GM19324 (cell line): Measurements from ENCODE around the gene CLMP.
"Not testable (repeated sequence)": the region's sequence is repeated elsewhere in the genome, so short reads cannot be mapped to it uniquely, and the experiment has no call there.

Experiments used
- ATAC-seq: cut with Tn5 transposase; IDR thresholded peaks from one replicate; pipeline ENCODE4 v1.9.1; 2021; ENCODE audit warnings: mild to moderate bottlenecking, moderate library complexity; ENCODE audit not compliant: unreplicated experiment, low FRiP score

Gene CLMP

DNA sequence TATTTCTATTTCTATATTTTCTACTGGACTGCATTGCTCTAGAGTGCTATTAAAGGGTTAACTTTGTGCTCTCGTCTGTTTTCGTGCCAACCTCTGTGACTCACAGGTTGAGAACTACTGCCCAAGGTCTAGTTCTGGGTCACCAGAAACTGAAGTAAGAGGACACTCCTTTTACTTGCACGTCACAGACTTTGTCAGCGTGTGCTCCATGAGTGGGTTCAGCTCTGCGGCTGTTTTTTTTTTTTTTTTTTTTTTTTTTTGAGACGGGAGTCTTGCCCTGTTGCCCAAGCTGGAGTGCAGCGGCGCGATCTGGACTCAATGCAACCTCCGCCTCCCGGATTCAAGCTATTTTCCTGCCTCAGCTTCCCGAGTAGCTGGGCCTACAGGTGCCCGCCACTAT lies 49.8 kb downstream of the CLMP start:
- no peak for ATAC-seq

DNA sequence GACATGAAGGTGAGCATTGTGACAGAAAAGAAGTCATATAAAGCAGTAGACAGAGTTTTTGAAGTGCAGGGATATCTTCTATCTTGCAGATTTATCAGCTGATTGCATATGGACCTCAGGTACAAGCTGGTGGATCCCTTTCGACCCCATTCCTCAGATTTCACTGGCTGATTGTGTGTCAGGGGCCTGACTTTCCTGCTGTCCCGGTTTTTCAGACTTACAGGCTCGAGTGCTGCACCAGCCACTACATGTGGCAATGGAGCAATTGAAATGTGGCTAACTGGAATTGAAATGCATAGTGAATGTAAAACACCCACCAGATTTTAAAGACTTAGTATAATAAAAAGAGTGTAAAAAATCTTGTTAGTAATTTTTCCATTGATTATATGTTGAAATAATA lies 50.3 kb downstream of the CLMP start:
- ATAC-seq: no peak

DNA sequence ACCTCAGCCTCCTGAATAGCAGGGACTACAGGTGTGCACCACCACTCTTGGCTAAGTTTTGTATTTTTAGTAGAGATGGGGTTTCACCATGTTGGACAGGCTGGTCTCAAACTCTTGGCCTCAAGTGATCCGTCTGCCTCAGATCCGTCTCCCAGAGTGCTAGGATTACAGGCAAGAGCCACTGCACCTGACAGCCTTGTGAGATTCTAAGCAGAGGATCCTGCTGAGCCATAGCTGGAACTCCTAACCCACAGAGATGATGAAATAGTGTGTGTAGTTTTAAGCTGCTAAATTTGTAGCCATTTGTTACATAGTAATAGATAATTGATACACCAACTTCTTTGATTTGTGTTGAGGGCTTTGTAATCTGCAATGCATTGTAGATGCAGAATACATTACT lies 51.1 kb downstream of the CLMP start:
- no peak for ATAC-seq

DNA sequence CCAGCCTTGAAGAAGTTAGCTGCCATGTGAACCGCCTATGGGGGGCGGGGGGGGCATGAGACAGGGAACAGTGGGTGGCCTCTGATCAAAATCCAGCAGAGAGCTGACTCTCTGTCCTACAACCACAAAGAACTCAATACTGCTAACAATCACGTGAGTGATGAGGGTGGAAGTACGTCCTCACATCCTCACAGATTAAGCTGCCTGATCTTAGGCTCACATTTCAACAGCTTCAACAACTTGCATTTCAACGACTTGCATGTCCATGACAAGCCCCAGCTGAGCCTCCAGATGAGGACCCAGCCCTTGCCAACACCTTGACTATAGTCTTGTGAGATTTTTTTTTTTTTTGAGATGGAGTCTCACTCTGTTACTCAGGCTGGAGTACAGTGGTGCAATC lies 51.6 kb downstream of the CLMP start:
- ATAC-seq: no peak

DNA sequence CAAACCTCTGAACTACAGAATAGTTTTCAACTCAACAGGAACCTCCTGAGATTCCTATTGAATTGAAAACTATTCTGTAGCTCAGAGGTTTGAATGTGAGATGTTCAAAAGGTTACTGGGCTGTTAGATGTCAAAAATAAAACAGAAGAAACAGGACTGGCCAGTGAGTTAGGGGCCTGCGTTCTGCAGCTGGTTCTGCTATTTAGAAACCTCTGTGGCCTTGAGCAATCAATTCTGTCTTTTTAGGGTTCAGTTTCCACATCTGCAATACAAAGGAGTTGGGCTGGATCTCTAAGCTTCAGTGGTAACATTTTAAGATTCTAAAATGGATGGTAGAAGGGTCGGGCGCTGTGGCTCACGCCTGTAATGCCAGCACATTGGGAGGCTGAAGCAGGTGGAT lies 55.8 kb downstream of the CLMP start:
- no peak for ATAC-seq

DNA sequence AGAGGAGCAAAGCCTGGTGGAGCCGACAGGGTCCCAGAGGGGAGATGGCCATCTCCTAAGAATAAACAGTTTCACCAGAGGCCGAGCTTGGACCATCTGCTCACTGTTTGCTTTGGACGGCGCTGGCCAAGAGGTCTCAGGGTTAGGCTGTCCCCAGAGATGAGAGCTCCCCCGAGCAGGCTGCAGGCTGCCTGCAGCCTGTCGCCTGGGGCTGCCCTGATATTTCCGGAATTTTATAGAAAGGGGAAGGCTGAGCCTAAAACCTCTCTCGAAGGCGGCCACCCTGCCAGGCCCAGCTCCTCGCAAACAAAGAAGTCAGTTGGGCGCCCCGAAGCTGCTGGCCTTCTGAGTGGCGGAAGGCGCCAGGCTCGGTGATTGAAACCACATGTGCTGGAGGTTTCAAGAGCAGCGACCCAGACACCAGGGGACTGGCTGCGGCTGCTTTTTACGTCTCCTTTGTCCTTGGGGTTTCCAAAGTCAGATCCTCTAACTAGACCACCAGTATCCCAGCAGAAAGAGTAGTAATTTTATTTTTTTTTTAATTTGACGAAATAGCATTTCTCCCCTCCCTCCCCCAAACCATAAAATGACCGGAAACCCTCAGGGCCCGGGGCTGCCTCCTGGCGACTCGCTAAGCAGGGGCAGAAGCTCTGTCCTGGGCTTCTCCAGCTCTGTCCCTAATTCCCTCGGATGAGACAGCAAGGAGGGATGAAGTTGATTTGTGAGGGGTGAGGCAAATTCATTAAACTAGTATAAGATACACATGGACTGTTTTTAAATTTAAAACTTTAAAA lies 57.4 kb downstream of the CLMP start:
- no peak for ATAC-seq

DNA sequence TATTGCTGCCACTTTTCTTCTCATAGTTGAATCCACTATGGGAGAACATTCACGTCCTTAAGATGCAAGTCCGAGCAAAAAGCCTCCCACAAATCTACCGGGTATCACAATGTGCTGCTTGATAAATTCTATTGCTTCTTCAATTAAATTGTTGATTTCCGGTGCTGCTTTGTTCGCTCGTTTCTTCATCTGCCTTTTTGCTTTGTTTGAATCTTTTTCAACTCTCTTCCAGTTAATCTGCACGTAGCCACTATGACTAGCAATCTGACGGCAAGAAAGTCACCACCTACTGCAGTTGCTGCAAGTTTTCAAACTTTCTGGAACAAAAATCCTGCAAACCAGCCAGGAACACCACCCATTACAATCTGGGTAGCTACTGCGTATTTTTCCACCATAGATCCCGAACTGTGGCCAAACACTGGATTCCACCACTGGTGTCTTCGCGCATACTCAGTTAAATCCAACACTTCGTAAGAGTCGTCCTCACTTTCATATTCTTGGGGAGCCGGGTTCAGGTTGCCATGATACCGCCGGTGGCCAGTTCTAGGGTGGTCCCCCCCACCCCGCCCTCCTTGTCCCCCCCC lies 59.1 kb downstream of the CLMP start:
- ATAC-seq: no peak

DNA sequence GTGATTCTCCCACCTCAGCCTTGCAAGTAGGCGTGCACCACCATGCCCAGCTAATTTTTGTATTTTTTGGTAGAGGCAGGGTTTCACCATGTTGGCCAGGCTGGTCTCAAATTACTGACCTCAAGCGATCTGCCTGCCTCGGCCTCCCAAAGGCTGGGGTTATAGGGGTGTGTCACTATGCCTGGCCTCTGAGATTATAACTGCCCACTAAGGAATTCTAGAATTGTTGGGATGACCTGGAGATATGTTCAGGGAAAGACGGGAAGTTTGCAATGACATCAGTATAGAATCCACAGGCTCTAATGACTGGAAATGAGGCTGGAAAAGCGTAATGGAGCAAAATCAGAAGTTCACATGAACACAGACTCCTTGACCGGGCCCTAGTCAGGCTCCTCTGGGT lies 62.2 kb downstream of the CLMP start:
- ATAC-seq: no peak

DNA sequence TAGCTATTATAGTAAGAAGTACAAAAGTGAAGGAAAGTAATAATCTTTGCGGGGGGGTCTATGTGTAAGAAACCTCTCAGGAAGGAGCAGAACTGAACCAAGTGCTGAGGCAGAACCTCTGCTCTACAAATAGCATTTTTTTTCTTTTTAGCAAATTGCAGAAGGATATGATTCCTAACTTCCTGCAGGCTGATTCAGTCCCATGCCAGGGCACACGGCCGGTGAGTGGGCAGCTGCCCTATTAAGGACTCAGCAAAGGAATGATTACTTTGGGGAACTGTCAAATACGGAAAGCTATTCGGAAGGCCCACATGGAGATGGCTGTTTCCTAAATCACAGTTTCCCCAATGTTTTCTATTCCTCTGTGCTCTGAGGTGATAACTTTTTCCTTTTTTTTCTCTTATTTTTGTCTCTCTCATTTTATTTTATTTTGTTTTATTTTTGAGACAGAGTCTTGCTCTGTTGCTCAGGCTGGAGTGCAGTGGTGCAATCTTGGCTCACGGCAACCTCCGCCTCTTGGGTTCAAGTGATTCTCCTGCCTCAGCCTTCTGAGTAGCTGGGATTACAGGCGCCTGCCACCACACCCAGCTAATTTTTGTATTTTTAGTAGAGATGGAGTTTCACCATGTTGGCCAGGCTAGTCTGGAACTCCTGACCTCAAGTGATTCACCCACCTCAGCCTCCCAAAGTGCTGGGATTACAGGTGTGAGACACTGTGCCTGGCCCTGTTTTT lies 62.8 kb downstream of the CLMP start:
- not testable (repeated sequence) for ATAC-seq

DNA sequence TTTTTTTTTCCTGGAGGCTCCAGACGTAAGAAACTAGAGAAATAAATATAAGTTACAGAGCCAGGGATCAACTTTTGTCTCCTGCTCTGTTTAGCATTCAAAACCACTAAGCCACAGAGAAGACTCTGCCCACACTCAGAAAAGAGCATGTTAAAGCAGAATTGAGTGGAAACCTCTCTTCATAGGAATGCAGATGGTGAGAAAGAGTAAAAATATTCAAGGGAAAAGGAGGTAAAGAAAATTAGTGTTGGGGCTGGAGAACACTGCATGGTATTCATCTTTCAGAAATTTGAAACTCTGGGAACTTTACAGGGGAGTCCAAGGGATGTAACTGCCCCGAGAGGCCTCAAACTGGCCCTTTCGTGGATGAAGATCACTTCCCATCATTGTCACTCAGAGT lies 65.1 kb downstream of the CLMP start:
- no peak for ATAC-seq

DNA sequence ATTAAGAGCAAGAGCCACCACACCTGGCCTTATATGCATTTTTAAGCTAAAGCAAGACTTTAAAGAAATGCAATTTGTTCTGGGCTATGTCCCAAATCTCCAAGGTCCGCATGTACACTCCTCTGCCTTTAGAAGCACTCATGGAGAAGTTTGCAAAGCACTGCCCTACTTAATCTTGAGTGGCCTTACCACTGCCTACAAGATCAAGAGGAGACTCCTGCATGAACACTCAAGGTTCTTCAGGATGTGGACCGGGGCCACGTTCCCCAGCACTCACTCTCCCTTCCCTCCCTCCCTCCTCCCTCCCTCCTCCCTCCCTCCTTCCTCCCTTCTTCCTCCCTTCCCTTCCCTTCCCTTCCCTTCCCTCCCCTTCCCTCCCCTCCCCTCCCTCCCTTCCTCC lies 69.9 kb downstream of the CLMP start:
- ATAC-seq: no peak

DNA sequence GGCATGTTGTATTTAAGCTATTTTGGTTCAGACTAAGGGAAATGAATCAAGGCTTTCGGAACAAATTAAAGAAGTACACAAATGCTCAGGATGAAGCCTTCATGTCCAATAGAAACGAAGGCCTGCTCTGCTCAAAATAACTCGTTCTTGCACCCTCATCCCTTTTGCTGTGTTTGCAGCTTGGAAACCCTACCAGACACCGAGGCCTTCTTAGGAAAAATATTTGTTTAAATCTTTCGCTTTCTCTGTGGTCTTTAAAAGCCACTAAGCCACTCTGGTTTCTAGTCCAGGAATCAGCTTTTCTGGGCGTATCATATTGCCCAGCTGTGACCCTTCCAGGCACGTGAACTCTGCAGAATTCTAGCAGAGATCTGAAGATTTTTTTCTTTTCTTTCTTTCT lies 72.2 kb downstream of the CLMP start:
- ATAC-seq: no peak

DNA sequence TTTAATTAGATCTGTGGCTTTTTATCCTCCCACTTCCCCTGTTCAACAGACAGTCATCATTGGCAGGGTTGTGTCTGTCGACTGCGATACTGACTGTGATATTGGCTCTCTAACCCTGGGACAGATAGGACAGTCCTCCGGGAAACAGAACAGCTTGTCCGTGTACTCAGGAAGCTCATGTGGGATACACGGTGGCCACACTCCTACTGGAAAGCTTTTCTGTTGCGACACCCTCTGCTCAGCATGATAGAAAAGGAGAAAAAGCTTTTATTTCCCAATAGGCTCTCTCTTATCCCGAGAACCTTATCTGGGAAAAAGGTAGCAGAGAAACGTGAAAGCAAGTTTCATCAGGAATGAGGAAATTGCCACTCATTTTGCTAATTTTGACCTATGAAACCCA lies 72.7 kb downstream of the CLMP start:
- ATAC-seq: no peak

DNA sequence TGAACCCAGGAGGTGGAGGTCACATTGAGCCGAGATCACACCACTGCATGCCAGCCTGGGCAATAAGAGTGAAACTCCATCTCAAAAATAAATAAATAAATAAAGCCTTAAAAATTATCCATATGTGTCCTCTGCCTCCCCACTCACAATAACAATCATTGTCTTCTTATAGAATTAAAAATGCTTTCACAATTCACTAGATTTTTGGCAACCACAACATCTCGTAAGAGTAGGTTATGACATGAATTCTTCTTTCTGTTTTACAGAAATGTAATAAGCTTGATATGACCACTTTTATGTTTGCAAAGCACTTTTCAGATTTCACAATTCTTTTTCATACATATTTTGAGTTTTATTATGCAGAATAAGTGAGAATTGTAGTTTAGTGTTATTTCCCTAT lies 78.6 kb downstream of the CLMP start:
- ATAC-seq: no peak

DNA sequence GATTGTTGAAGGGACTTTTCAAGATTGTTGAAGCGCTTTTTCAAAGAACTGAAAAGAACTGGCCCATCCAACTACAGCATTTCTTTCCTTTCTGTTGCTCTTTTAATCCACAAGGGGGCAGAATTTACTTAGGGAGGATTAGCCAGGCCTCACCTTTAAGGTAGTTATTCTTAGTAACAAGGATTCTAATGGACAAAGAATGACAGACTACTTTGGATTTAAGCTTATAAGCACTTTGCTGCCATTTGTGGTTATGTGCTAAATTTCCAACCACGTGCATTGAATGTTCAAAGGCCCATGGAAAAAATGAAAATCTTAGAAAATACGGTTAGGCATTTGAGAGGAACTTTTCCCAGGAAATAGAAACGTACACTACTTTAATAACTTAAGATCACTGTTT lies 83.6 kb downstream of the CLMP start:
- no peak for ATAC-seq

DNA sequence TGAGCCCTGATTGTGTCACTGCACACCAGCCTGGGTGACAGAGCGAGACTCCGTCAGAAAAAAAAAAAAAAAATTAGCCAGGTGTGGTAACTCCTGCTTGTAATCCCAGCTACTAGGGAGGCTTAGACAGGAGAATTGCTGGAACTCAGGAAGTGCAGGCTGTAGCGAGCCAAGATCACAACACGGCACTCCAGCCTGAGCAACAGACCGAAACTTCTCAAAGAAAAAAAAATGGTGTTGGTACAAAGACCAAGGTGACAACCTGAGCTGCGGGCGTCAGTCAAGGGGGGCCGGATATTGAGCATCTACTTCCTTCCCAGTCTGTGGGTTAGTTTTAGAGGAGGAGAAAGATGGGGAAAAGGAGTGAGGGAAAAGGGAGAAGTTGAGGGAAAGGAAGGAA lies 84.7 kb downstream of the CLMP start:
- ATAC-seq: no peak

DNA sequence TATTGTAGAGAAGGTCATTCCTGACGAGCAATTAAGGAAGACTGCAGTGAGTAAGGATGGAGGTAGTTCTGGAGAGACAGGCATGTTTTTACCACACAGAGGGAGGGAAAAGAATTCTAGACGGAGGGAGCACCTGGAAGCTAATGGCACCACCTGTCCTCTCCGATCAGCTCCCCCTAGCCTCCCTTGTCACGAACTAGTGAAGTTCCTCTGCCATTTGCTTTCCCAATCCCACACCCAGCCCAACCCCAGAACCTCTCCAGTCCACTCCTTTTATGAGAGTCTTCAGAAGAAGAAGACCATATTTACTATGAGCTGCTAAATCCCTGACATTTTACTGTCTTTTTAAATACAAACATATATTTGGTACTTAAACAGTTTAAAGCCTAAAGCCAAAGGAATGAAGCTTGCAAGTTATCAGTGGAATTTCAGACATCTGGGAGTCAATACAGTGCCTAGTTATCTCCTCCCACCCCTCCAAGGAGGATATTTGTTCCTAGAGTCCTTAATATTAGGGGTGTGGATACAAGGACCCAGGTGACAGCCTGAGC lies 87.0 kb downstream of the CLMP start:
- ATAC-seq: no peak

DNA sequence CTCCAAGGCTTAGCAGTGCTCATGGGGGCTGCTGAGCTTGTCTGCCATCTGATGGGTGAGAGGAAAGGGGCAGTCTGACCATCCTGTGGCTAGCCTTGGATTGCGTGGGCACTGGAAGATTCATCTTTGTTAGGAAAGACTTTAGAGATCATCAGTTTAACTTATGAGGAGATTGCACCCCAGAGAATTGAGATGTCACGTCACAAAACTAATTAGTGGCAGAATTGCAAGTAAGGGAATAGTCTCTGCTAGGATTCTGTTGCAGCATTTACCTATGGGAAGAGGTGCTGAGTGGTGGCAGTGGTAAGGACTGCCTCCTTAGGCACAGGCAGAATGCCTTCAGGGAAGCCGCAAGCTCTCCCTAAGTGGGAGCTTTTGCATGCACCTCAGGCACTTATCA lies 90.4 kb downstream of the CLMP start:
- no peak for ATAC-seq

DNA sequence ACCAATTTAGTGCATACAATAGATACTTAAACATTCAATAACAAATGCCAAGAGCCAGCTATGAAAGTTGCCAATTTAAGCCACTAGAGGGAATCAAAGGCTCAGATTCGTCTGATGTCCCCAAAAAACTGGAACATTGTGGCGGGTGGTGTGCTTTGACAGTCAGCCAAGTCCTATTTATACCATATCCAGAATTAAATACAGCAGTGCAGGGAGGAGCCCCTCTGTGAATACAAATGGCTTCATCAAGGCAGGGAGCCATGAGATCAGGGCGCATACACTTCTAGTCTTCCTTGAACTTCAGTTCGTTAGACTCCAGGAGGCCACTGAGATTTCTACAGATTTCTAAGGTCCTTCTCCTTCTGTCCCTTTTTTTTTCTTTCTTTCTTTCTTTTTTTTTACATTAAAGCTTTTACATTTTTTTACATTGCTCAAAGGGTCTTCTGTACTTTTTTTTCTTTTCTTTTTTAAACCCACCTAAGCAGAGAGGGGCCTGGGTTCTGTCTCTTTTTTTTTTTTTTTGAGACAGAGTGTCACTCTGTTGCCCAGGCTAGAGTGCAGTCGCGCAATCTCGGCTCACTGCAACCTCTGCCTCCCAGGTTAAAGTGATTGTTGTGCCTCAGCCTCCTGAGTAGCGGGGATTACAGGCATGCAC lies 91.6 kb downstream of the CLMP start:
- no peak for ATAC-seq

DNA sequence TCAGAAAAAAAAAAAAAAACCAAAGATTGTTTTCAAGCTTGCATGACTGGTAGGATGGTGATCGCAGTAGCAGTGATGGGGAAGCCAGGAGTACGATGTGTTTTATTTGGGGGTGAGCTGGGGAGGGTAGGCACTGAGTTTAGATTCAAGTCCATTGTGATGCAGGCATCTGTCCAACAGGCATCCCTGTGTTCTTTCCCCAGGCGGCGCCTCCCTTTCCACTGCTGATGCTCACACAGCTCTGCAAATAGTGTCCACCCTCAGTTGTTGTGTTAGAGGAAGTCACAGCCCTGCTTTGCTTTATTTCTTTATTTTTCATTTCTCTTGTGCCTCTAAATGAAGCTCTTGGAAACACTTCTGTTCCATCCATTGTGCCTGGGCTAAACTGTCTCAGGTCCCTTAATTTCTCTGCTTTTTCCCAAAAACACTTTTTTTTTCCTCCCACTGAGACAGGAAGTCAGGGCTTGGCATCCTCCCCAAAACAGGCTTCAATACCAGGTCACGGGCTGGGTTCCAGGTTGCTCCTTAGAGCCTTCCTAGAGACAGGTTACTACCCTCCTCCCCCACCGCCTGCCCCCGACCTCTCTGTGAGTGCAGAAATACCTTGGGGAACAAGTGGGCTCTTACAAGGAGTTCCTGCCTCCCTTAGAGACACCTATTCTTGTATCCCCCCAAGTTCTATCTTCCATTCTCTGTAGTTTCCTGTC lies 94.5 kb downstream of the CLMP start:
- ATAC-seq: no peak
